MCF 10A (cell line): ENCODE data around the gene MYOM3. TPM values are rescaled to one million over a fixed set of nuclear protein-coding genes. Genes with fewer than 3 reads are reported as not detected.

ENCODE experiments used
- BruUV-seq: library from RNA; stranded (reverse); fragments of 400-500 nt; replicated peaks from 2 replicates; lab custom pipeline; 2021; lab: Mats Ljungman, UMichigan
- CTCF ChIA-PET: fragments of 300-600 bp; sonication (Branson Sonifier 250); formaldehyde crosslinking; extraction: SDS; loops from one replicate; lab custom pipeline; 2021; ENCODE audit warnings: antibody characterized with exemption, inconsistent platforms; lab: Yijun Ruan, JAX
- POLR2A ChIA-PET: fragments of 300-600, 350-650 bp; sonication (Branson Sonifier 250); formaldehyde crosslinking; extraction: SDS; loops from one replicate; lab custom pipeline; 2020; ENCODE audit warnings: antibody characterized with exemption, inconsistent platforms; lab: Yijun Ruan, JAX
- DNase-seq: peaks from one replicate; pipeline ENCODE4 v3.0.0-alpha.2; 2018; ENCODE audit not compliant: unreplicated experiment
- H3K27ac Mint-ChIP-seq: one replicate; pipeline ENCODE4 v1.8.0; 2022; ENCODE audit warnings: mild to moderate bottlenecking, low read depth, mixed read lengths; ENCODE audit not compliant: unreplicated experiment
- H3K27me3 Mint-ChIP-seq: one replicate; pipeline ENCODE4 v1.8.0; 2022; ENCODE audit warnings: mixed read lengths; ENCODE audit not compliant: insufficient read depth, unreplicated experiment
- H3K36me3 Mint-ChIP-seq: one replicate; pipeline ENCODE4 v1.8.0; 2022; ENCODE audit warnings: mild to moderate bottlenecking, moderate library complexity, mixed read lengths; ENCODE audit not compliant: insufficient read depth, unreplicated experiment
- H3K4me1 Mint-ChIP-seq: one replicate; pipeline ENCODE4 v1.8.0; 2022; ENCODE audit warnings: mixed read lengths; ENCODE audit not compliant: insufficient read depth, unreplicated experiment
- H3K4me3 Mint-ChIP-seq: one replicate; pipeline ENCODE4 v1.8.0; 2022; ENCODE audit warnings: mild to moderate bottlenecking, moderate library complexity, mixed read lengths; ENCODE audit not compliant: unreplicated experiment
- H3K9me3 Mint-ChIP-seq: one replicate; pipeline ENCODE4 v1.8.0; 2022; ENCODE audit warnings: mixed read lengths; ENCODE audit not compliant: unreplicated experiment
- CTCF ChIP-seq: fragments of 200-600 bp; IDR thresholded peaks from one replicate; pipeline ENCODE4 v1.8.0; 2022; ENCODE audit warnings: antibody characterized with exemption, mild to moderate bottlenecking; ENCODE audit not compliant: unreplicated experiment
- intact Hi-C: fragments of 100-400 bp; cut with micrococcal nuclease; formaldehyde crosslinking; loops from 2 replicates; pipeline ENCODE4 v1.14.1; 2022
- total RNA-seq: library from RNA; stranded (reverse); gene quantifications from 2 replicates; pipeline ENCODE4 v1.2.3, GENCODE V29; 2022

Gene MYOM3
- total RNA-seq, 1 experiment from 2014 or later, result 0.05 TPM

GRCh38 chr1:24111262-24111995, 506 bp downstream of the MYOM3 start:
- Mint-ChIP-seq H3K4me1 (peaks cover 21% of the 10 kb centered on the region), H3K4me3 (no peak overlapping the region), H3K27me3 (no peaks in the 10 kb centered on the region), H3K9me3 (no peaks in the 10 kb centered on the region), H3K27ac (no peak overlapping the region), H3K36me3 (no peaks in the 10 kb centered on the region)
- intact Hi-C loops, result loop anchor here (10.0 kb wide), 1 partner anchor 157 kb away; the partner anchor contains the start of gene PNRC2
- POLR2A ChIA-PET, result interaction anchor here (1.7 kb wide), 1 partner anchor 39 kb away, joined by 4 read pairs; no protein-coding TSS in a partner anchor
- no peak for DNase-seq
- TF ChIP-seq CTCF, result no peak
- no TSS peak for BruUV-seq
- CTCF ChIA-PET, result interaction anchor here (0.8 to 4.7 kb wide), 9 partner anchors 9 to 274 kb away, joined by 3 to 37 read pairs (median 4); no protein-coding TSS in a partner anchor

- H3K4me3 Mint-ChIP-seq, result no peak overlapping the region
- H3K9me3 Mint-ChIP-seq, result no peaks in the 10 kb centered on the region
- H3K27ac Mint-ChIP-seq, result no peak overlapping the region
- H3K4me1 Mint-ChIP-seq, result peaks cover 21% of the 10 kb centered on the region
- H3K27me3 Mint-ChIP-seq, result no peaks in the 10 kb centered on the region
- H3K36me3 Mint-ChIP-seq, result no peaks in the 10 kb centered on the region
- BruUV-seq, result no TSS peak
- no peak for DNase-seq
- ChIA-PET POLR2A (no interaction called here), CTCF (interaction anchor here (0.6 to 4.7 kb wide), 5 partner anchors 9 to 91 kb away, joined by 3 to 37 read pairs (median 3); no protein-coding TSS in a partner anchor)
- no peak for TF ChIP-seq CTCF
- intact Hi-C loops, result loop anchor here (10.0 kb wide), 1 partner anchor 156 kb away; the partner anchor contains the start of gene PNRC2
Measured at GRCh38 chr1:24110642-24111261, 1.2 kb downstream of the MYOM3 start.

GRCh38 chr1:24109686-24110475, 2.1 kb downstream of the MYOM3 start:
- no peak for DNase-seq
- H3K4me1 Mint-ChIP-seq, result peaks cover 21% of the 10 kb centered on the region
- no peaks in the 10 kb centered on the region for H3K36me3 Mint-ChIP-seq
- H3K27me3 Mint-ChIP-seq, result no peaks in the 10 kb centered on the region
- no peak overlapping the region for H3K4me3 Mint-ChIP-seq
- BruUV-seq, result no TSS peak
- ChIA-PET CTCF (interaction anchor here (0.6 to 1.9 kb wide), 3 partner anchors 8 to 92 kb away, joined by 3 to 6 read pairs (median 3); no protein-coding TSS in a partner anchor), POLR2A (interaction anchor here (1.7 to 1.8 kb wide), 2 partner anchors 8 to 10 kb away, joined by 7 to 9 read pairs; no protein-coding TSS in a partner anchor)
- TF ChIP-seq CTCF, result no peak
- peak overlapping the region; percentile 84 for H3K27ac Mint-ChIP-seq
- intact Hi-C loops, result loop anchor here (10.0 kb wide), 1 partner anchor 155 kb away; the partner anchor contains the start of gene PNRC2
- no peaks in the 10 kb centered on the region for H3K9me3 Mint-ChIP-seq
